CD4-positive, alpha-beta memory T cell (primary cell): ENCODE measurements around the gene EIF4E3. TPM values are rescaled to one million over a fixed set of nuclear protein-coding genes. Genes with fewer than 3 reads are reported as not detected.
A peak's percentile ranks its signal among the peaks of the same experiment; 100 is the strongest.

Source experiments
- CTCF ChIA-PET: fragments of 350-600 bp; sonication (Branson Sonifier 250); formaldehyde crosslinking; loops from one replicate; lab custom pipeline; 2021; ENCODE audit warnings: inconsistent platforms; ENCODE audit not compliant: partially characterized antibody; lab: Charles Lee
- POLR2A ChIA-PET: fragments of 350-600 bp; sonication (Branson Sonifier 250); formaldehyde crosslinking; loops from one replicate; lab custom pipeline; 2021; ENCODE audit not compliant: partially characterized antibody; lab: Charles Lee
- DNase-seq, 5 donors: peaks; one replicate each; pipeline versions ENCODE4 v3.0.0 to v3.0.0-alpha.2; 2020 to 2022; ENCODE audit warnings: mixed read lengths in 1 of 5
- H3K27ac ChIP-seq: one replicate; pipeline ENCODE4 v1.7.0; 2013; ENCODE audit warnings: low read depth, low read length
- H3K27me3 ChIP-seq: 2 replicates; pipeline ENCODE4 v1.7.0; 2013; ENCODE audit warnings: mild to moderate bottlenecking, low read length, moderate library complexity; ENCODE audit not compliant: insufficient read depth
- H3K36me3 ChIP-seq: 2 replicates; pipeline ENCODE4 v1.7.0; 2013; ENCODE audit warnings: mild to moderate bottlenecking, low read length, moderate library complexity; ENCODE audit not compliant: insufficient read depth
- H3K4me1 ChIP-seq: 2 replicates; pipeline ENCODE4 v1.7.0; 2013; ENCODE audit warnings: mild to moderate bottlenecking, low read length, moderate library complexity; ENCODE audit not compliant: insufficient read depth
- H3K4me3 ChIP-seq, 2 donors: one replicate each; pipeline ENCODE4 v1.7.0; 2013; ENCODE audit warnings: low read length in 2 of 2, mild to moderate bottlenecking in 1 of 2
- H3K9me3 ChIP-seq, 2 donors: one replicate each; pipeline ENCODE4 v1.7.0; 2013; ENCODE audit warnings: low read length in 2 of 2, control low read depth in 1 of 2; ENCODE audit not compliant: control insufficient read depth in 1 of 2
- H3K27ac Mint-ChIP-seq, 7 donors: one replicate each; pipeline ENCODE4 v1.8.0; 2020 to 2021; ENCODE audit warnings: mixed read lengths in 7 of 7, mild to moderate bottlenecking in 6 of 7, inconsistent platforms in 3 of 7, moderate library complexity in 3 of 7
- H3K27me3 Mint-ChIP-seq, 2 donors: one replicate each; pipeline ENCODE4 v1.8.0; 2020 to 2021; ENCODE audit warnings: mixed read lengths in 2 of 2
- H3K36me3 Mint-ChIP-seq, 2 donors: one replicate each; pipeline ENCODE4 v1.8.0; 2020 to 2021; ENCODE audit warnings: mixed read lengths in 2 of 2, inconsistent platforms in 1 of 2, mild to moderate bottlenecking in 1 of 2
- H3K4me1 Mint-ChIP-seq, 4 donors: one replicate each; pipeline ENCODE4 v1.8.0; 2020 to 2021; ENCODE audit warnings: mixed read lengths in 4 of 4, mild to moderate bottlenecking in 1 of 4
- H3K4me3 Mint-ChIP-seq, 8 donors: one replicate each; pipeline ENCODE4 v1.8.0; 2020 to 2021; ENCODE audit warnings: mixed read lengths in 8 of 8, mild to moderate bottlenecking in 7 of 8, moderate library complexity in 6 of 8, inconsistent platforms in 3 of 8
- H3K9me3 Mint-ChIP-seq, 8 donors: one replicate each; pipeline ENCODE4 v1.8.0; 2020 to 2021; ENCODE audit warnings: mixed read lengths in 8 of 8, mild to moderate bottlenecking in 5 of 8, inconsistent platforms in 3 of 8, moderate library complexity in 1 of 8
- intact Hi-C: fragments of 100-400 bp; cut with micrococcal nuclease; formaldehyde crosslinking; loops from one replicate; pipeline ENCODE4 v1.15.1; 2023
- polyA plus RNA-seq, 2 donors: library from polyadenylated mRNA; unstranded; fragments of 300-500 nt; fragmentation: Illumina TruSeq; gene quantifications; one replicate each; pipeline ENCODE4 v1.2.3, GENCODE V29; 2021
- total RNA-seq, 2 experiments: library from RNA; stranded (reverse); gene quantifications; one replicate each; pipeline ENCODE4 v1.2.3, GENCODE V29; 2021

EIF4E3 gene
- total and polyA plus RNA-seq, 4 experiments from 2014 or later = 40.7 to 58.7 (median 53.3) TPM

DNA sequence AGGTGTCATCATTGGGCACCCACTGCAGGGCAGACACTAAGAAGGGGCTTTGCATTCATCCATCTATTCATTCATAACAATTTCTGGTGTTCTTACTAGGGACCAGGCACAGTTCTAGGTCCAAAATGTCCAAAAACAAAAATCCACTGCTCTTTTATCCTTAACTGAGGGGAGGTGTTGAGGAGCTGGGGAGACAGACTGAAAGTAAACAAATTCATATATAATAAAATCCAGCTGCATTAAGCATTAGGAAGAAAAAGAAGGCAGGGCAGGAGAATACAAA is 1.1 kb downstream of the EIF4E3 start:
- DNase-seq = no peak
- ChIA-PET CTCF (interaction anchor here (0.8 to 2.8 kb wide), 5 partner anchors 9 to 151 kb away, joined by 3 to 19 read pairs (median 7); no protein-coding TSS in a partner anchor), POLR2A (interaction anchor here (0.7 to 2.7 kb wide), 11 partner anchors 11 to 723 kb away, joined by 3 to 27 read pairs (median 3); partner anchors contain the start of gene RYBP)
- Histone ChIP-seq H3K27me3 (no peaks in the 10 kb centered on the region), H3K27ac (peak overlapping the region; percentile 71), H3K36me3 (no peaks in the 10 kb centered on the region), H3K4me1 (peaks cover 80% of the 10 kb centered on the region), H3K4me3 (peak overlapping the region; percentile 60 to 95), H3K9me3 (no peaks in the 10 kb centered on the region)
- no peaks in the 10 kb centered on the region for H3K27me3 Mint-ChIP-seq
- H3K4me1 Mint-ChIP-seq = peaks cover 51 to 76% (median 64%) of the 10 kb centered on the region in 4 donors
- H3K4me3 Mint-ChIP-seq = peak overlapping the region; percentile 89 to 98 (median 94)
- no peaks in the 10 kb centered on the region for H3K9me3 Mint-ChIP-seq
- intact Hi-C loops = loop anchor here (2.0 to 5.0 kb wide), 3 partner anchors 142 to 723 kb away; partner anchors contain the start of genes FOXP1 and RYBP
- peaks cover 11 to 28% of the 10 kb centered on the region in 2 donors for H3K36me3 Mint-ChIP-seq
- peak overlapping the region; percentile 88 to 99 (median 93) for H3K27ac Mint-ChIP-seq

DNA sequence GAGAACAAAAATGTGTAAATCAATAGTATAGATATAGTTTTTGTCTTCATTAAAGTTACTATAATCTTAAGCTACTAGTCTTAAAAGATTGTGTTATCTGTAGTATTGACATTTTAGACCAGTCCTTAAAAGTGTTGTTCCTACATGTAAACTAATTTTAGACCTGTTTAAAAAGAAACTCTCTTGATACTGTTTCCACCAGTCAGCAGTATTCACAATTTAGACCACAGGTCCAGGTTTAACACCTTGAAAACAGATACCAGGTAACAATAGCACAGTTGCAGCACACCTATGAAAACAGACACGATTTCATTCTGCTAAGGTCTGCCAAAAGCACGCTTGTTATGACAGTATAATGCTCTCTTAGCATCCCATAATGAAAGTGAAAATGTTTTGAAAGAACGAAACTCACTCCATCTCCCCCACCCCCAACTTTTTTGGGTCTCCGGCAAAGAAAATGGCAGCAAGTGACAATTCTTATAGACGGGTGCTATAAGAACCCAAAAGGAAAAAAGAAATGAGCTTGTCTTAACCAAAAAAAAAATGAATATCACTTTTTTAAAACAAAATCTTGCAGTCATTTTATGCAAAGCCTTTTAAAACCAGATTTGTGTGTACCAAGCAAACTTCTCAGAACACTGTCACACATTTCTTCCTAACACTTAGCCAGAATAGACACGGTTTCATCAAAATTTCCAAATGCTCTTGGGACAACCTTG is 1.6 kb downstream of the EIF4E3 start:
- peak overlapping the region; percentile 89 to 98 (median 94) for H3K4me3 Mint-ChIP-seq
- peak; percentile 65 to 81 (median 74) for DNase-seq
- H3K27ac ChIP-seq = peak overlapping the region; percentile 71
- no peaks in the 10 kb centered on the region for H3K9me3 ChIP-seq
- peaks cover 53 to 76% (median 64%) of the 10 kb centered on the region in 4 donors for H3K4me1 Mint-ChIP-seq
- intact Hi-C loops = loop anchor here (1.0 to 5.0 kb wide), 5 partner anchors 12 to 1034 kb away; partner anchors contain the start of genes FOXP1 and RYBP
- CTCF ChIA-PET = interaction anchor here (2.1 to 2.8 kb wide), 3 partner anchors 9 to 13 kb away, joined by 7 to 19 read pairs (median 9); no protein-coding TSS in a partner anchor
- H3K27me3 Mint-ChIP-seq = no peaks in the 10 kb centered on the region
- peak overlapping the region; percentile 60 to 95 for H3K4me3 ChIP-seq
- peaks cover 80% of the 10 kb centered on the region for H3K4me1 ChIP-seq
- no peaks in the 10 kb centered on the region for H3K9me3 Mint-ChIP-seq
- H3K36me3 Mint-ChIP-seq = peaks cover 14 to 28% of the 10 kb centered on the region in 2 donors
- POLR2A ChIA-PET = interaction anchor here (0.9 to 2.7 kb wide), 7 partner anchors 10 to 723 kb away, joined by 3 to 27 read pairs (median 4); partner anchors contain the start of gene RYBP
- peak overlapping the region; percentile 88 to 99 (median 93) for H3K27ac Mint-ChIP-seq
- H3K27me3 ChIP-seq = no peaks in the 10 kb centered on the region
- H3K36me3 ChIP-seq = no peaks in the 10 kb centered on the region

DNA sequence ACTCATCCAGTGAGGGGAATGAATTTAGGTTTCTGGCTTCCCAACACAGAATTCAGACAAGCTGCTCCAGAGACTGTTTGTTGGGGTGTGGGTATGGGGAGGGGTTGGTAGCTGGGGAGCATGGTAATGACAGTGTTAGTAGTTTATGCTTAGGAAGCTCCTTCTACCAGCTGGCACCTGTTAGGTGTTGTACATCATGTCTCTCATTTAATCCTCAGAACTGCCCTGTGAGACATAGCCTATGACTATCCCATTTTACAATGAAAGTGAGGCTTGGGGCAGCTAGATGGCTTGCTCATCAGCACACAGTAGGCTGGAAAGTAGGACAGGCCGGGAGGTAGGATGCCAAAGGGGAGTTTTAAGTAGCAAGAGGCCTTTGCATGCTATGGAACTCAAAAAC is 2.5 kb downstream of the EIF4E3 start:
- no peak for DNase-seq
- Histone ChIP-seq H3K27me3 (no peaks in the 10 kb centered on the region), H3K9me3 (no peaks in the 10 kb centered on the region), H3K4me1 (peaks cover 80% of the 10 kb centered on the region), H3K4me3 (peak overlapping the region; percentile 19 to 60), H3K36me3 (no peaks in the 10 kb centered on the region), H3K27ac (peak overlapping the region; percentile 71)
- Mint-ChIP-seq H3K27me3 (no peaks in the 10 kb centered on the region), H3K4me1 (peaks cover 57 to 79% (median 69%) of the 10 kb centered on the region in 4 donors), H3K27ac (peak overlapping the region; percentile 91 to 99 (median 93)), H3K9me3 (no peaks in the 10 kb centered on the region), H3K36me3 (peaks cover 14 to 31% of the 10 kb centered on the region in 2 donors), H3K4me3 (peak overlapping the region; percentile 77 to 98 (median 92))
- intact Hi-C loops = loop anchor here (1.0 to 5.0 kb wide), 4 partner anchors 11 to 1035 kb away; partner anchors contain the start of gene FOXP1
- CTCF ChIA-PET = interaction anchor here (2.1 to 2.8 kb wide), 3 partner anchors 8 to 12 kb away, joined by 7 to 19 read pairs (median 9); no protein-coding TSS in a partner anchor
- POLR2A ChIA-PET = interaction anchor here (1.9 to 2.7 kb wide), 3 partner anchors 11 to 724 kb away, joined by 7 to 27 read pairs (median 8); partner anchors contain the start of gene RYBP

DNA sequence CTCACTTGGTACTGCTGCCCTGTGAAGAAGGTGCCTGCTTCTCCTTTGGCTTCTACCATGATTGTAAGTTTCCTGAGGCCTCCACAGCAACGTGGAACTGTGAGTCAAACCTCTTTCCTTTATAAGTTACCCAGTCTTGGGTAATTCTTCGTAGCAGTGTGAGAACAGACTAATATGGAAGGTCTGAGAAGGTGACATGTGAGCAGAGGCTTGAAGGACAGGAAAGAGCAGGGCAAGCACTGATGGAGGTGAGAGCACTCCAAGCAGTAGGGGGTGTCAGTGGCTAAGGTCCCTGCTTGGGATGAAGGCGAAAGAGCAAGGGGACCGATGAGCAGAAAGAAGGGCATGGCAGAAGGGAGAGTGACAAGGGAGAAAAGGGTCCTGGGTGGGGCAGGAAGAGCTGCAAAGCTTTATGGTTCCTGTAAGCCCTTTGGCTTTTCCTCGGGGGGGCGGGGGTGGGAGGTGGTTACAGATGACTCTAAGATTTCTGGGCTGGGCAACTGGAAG is 3.5 kb downstream of the EIF4E3 start:
- ChIA-PET CTCF (interaction anchor here (0.7 to 4.4 kb wide), 3 partner anchors 11 to 154 kb away, joined by 3 to 21 read pairs (median 4); no protein-coding TSS in a partner anchor), POLR2A (interaction anchor here (4.0 kb wide), 1 partner anchor 8 kb away, joined by 20 read pairs; no protein-coding TSS in a partner anchor)
- no peaks in the 10 kb centered on the region for H3K9me3 Mint-ChIP-seq
- H3K4me3 Mint-ChIP-seq = peak overlapping the region; percentile 69 to 94 (median 82)
- H3K9me3 ChIP-seq = no peaks in the 10 kb centered on the region
- intact Hi-C loops = loop anchor here (5.0 kb wide), 2 partner anchors 139 to 659 kb away; partner anchors contain the start of gene FOXP1
- peaks cover 6% of the 10 kb centered on the region for H3K36me3 ChIP-seq
- DNase-seq = peak in 4 of 5 donors; percentile 40 to 63 (median 55)
- H3K4me1 Mint-ChIP-seq = peaks cover 62 to 86% (median 74%) of the 10 kb centered on the region in 4 donors
- peak overlapping the region; percentile 91 to 99 (median 93) for H3K27ac Mint-ChIP-seq
- no peaks in the 10 kb centered on the region for H3K27me3 ChIP-seq
- peak overlapping the region; percentile 20 to 60 for H3K4me3 ChIP-seq
- peaks cover 84% of the 10 kb centered on the region for H3K4me1 ChIP-seq
- H3K27me3 Mint-ChIP-seq = no peaks in the 10 kb centered on the region
- peaks cover 14 to 33% of the 10 kb centered on the region in 2 donors for H3K36me3 Mint-ChIP-seq
- peak overlapping the region; percentile 71 for H3K27ac ChIP-seq

DNA sequence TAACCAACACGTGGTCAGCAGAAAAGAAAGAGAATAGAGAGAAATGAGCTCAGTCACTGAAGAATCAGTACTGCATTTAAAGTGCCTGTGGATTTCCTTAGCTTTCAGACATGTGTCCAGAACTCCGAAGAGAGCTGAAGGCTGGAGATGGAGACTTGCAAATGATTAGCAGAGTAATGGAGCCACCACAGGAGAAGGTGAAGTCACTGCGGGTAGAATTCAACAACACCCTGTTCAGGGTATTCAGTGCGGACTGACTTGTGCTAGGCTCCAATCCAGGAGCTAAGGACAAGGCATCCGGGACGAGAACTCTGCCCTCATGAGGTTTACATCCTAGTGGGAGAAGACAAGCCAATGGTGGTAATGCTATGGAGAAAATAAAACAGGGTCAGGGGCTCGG is 4.2 kb downstream of the EIF4E3 start:
- Mint-ChIP-seq H3K4me1 (peaks cover 61 to 86% (median 71%) of the 10 kb centered on the region in 4 donors), H3K27ac (peak overlapping the region; percentile 75 to 99 (median 93)), H3K4me3 (peak overlapping the region; percentile 69 to 94 (median 82)), H3K36me3 (peaks cover 14 to 33% of the 10 kb centered on the region in 2 donors), H3K27me3 (no peaks in the 10 kb centered on the region), H3K9me3 (no peaks in the 10 kb centered on the region)
- Histone ChIP-seq H3K4me1 (peaks cover 84% of the 10 kb centered on the region), H3K9me3 (no peaks in the 10 kb centered on the region), H3K4me3 (peak overlapping the region; percentile 20 to 23), H3K36me3 (peaks cover 6% of the 10 kb centered on the region), H3K27ac (peak overlapping the region; percentile 71), H3K27me3 (no peaks in the 10 kb centered on the region)
- intact Hi-C loops = loop anchor here (5.0 kb wide), 2 partner anchors 139 to 659 kb away; partner anchors contain the start of gene FOXP1
- no peak for DNase-seq
- ChIA-PET POLR2A (interaction anchor here (0.8 to 4.0 kb wide), 2 partner anchors 8 to 15 kb away, joined by 3 to 20 read pairs; no protein-coding TSS in a partner anchor), CTCF (interaction anchor here (1.7 to 4.4 kb wide), 3 partner anchors 9 to 19 kb away, joined by 4 to 28 read pairs (median 21); no protein-coding TSS in a partner anchor)

DNA sequence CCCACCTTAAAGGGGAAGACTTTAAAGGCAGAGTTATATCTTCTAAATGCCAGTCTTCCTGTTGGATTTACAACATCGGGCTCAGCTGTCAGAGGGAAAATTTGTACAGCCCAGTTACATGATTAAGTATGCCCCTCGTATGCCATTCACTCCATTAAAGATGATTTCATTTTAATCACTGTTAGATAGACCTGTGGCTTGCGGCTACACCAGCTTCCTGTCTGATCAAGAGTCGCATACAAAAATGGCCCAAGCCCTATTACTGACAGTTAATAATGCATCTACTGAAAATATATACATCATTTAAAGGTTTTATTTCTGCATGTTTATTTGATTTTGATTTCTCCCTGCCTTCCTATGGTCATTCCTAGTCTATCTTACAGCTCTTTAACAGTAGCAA is 7.1 kb downstream of the EIF4E3 start:
- no peaks in the 10 kb centered on the region for H3K27me3 Mint-ChIP-seq
- ChIA-PET POLR2A (interaction anchor here (0.7 to 4.0 kb wide), 2 partner anchors 9 to 11 kb away, joined by 3 to 20 read pairs; no protein-coding TSS in a partner anchor), CTCF (interaction anchor here (1.8 to 4.4 kb wide), 3 partner anchors 7 to 14 kb away, joined by 3 to 28 read pairs (median 21); no protein-coding TSS in a partner anchor)
- no peaks in the 10 kb centered on the region for H3K9me3 Mint-ChIP-seq
- H3K4me1 Mint-ChIP-seq = peaks cover 81 to 96% (median 86%) of the 10 kb centered on the region in 4 donors
- peak overlapping the region; percentile 14 to 75 (median 52) for H3K4me3 Mint-ChIP-seq
- Histone ChIP-seq H3K4me1 (peaks cover 99% of the 10 kb centered on the region), H3K9me3 (no peaks in the 10 kb centered on the region), H3K36me3 (peaks cover 6% of the 10 kb centered on the region), H3K27ac (no peak overlapping the region), H3K27me3 (no peaks in the 10 kb centered on the region), H3K4me3 (no peak overlapping the region)
- peak in 3 of 5 donors; percentile 31 to 67 (median 51) for DNase-seq
- intact Hi-C loops = no loop called here
- peak overlapping the region; percentile 11 to 95 (median 81) for H3K27ac Mint-ChIP-seq
- H3K36me3 Mint-ChIP-seq = peaks cover 14 to 25% of the 10 kb centered on the region in 2 donors
